ENCODE data around the gene DCAF8. TPM values are rescaled to one million over a fixed set of nuclear protein-coding genes. Genes with fewer than 3 reads are reported as not detected.
A peak's percentile ranks its signal among the peaks of the same experiment; 100 is the strongest.

The DCAF8 gene
- total RNA-seq, result 100 to 1,000 TPM; 133 to 172 TPM

GRCh38 chr1:160261893-160262794 is at the start of gene DCAF8:
Gene DCAF8 (minus strand): TSS chr1:160262549. CDS start chr1:160244008, 18,541 bp downstream.
- under 1% methylated on average over 67 of the region's 67 CpGs for WGBS
- Histone ChIP-seq H3K27me3 (replicated peaks; ENCODE audit: insufficient read depth) (no peaks in the 10 kb centered on the region), H3K36me3 (no peaks in the 10 kb centered on the region), H3K9me3 (no peaks in the 10 kb centered on the region), H3K27ac (peak within 1 kb of the TSS; percentile 98), H3K4me1 (replicated peaks) (peaks cover 4% of the 10 kb centered on the region), H3K4me3 (peak within 1 kb of the TSS; percentile 77 to 80)
- intact Hi-C loops (cut with DNase I), result no loop called here
- peak in 2 of 4 experiments; percentile 5 to 17 for TF ChIP-seq CTCF (IDR thresholded peaks at IDR 0.05)
- TF ChIP-seq POLR2AphosphoS5 (IDR thresholded peaks at IDR 0.05), result peak; percentile 99
- TF ChIP-seq POLR2A (IDR thresholded peaks at IDR 0.05), result peak; percentile 99
- peak; percentile 96 for DNase-seq (ENCODE audit: low spot score)

GRCh38 chr1:160309571-160309970 is 47.2 kb upstream of the DCAF8 start:
- peaks cover 25 to 33% of the 10 kb centered on the region in 2 donors for H3K36me3 ChIP-seq
- 68% methylated on average over 1 of the region's 1 CpG for WGBS

GRCh38 chr1:160309185-160309557 is 46.8 kb upstream of the DCAF8 start:
- Histone ChIP-seq H3K4me3 (no peak overlapping the region), H3K36me3 (peaks cover 25 to 33% of the 10 kb centered on the region in 2 donors), H3K4me1 (replicated peaks) (no peaks in the 10 kb centered on the region), H3K27me3 (replicated peaks; ENCODE audit: insufficient read depth) (no peaks in the 10 kb centered on the region), H3K27ac (no peak overlapping the region), H3K9me3 (no peaks in the 10 kb centered on the region)
- no peak for DNase-seq (ENCODE audit: low spot score)
- intact Hi-C loops (cut with DNase I), result no loop called here
- TF ChIP-seq POLR2A (IDR thresholded peaks at IDR 0.05), result no peak
- TF ChIP-seq POLR2AphosphoS5 (IDR thresholded peaks at IDR 0.05), result no peak
- TF ChIP-seq CTCF (IDR thresholded peaks at IDR 0.05), result no peak

More at GRCh38 chr1:160309571-160309970, 47.2 kb upstream of the DCAF8 start:
- no peaks in the 10 kb centered on the region for H3K27me3 ChIP-seq (replicated peaks; ENCODE audit: insufficient read depth)
- DNase-seq (ENCODE audit: low spot score), result no peak
- no peaks in the 10 kb centered on the region for H3K4me1 ChIP-seq (replicated peaks)
- intact Hi-C loops (cut with DNase I), result no loop called here
- TF ChIP-seq POLR2AphosphoS5 (IDR thresholded peaks at IDR 0.05), result no peak
- no peak for TF ChIP-seq POLR2A (IDR thresholded peaks at IDR 0.05)
- TF ChIP-seq CTCF (IDR thresholded peaks at IDR 0.05), result no peak
- H3K27ac ChIP-seq, result no peak overlapping the region
- H3K9me3 ChIP-seq, result no peaks in the 10 kb centered on the region
- no peak overlapping the region for H3K4me3 ChIP-seq

- no peak overlapping the region for H3K27ac ChIP-seq
- no peaks in the 10 kb centered on the region for H3K9me3 ChIP-seq
- H3K4me1 ChIP-seq (replicated peaks), result no peaks in the 10 kb centered on the region
- H3K36me3 ChIP-seq, result peaks cover 23 to 33% of the 10 kb centered on the region in 2 donors
- DNase-seq (ENCODE audit: low spot score), result no peak
- intact Hi-C loops (cut with DNase I), result no loop called here
- H3K27me3 ChIP-seq (replicated peaks; ENCODE audit: insufficient read depth), result no peaks in the 10 kb centered on the region
- 81% methylated on average over 4 of the region's 4 CpGs for WGBS
- no peak overlapping the region for H3K4me3 ChIP-seq
- TF ChIP-seq POLR2A (IDR thresholded peaks at IDR 0.05) (no peak), POLR2AphosphoS5 (IDR thresholded peaks at IDR 0.05) (no peak), CTCF (IDR thresholded peaks at IDR 0.05) (no peak)
Measured at GRCh38 chr1:160308451-160309184, 46.3 kb upstream of the DCAF8 start.

Measured in prostate gland (tissue), 2 donors.